HepG2 (cell line): ENCODE results near the gene MAN2B2. TPM values are rescaled to one million over a fixed set of nuclear protein-coding genes. Genes with fewer than 3 reads are reported as not detected.

ENCODE experiments used
- ATF1 ChIP-seq: IDR thresholded peaks from 2 replicates; pipeline ENCODE4 v1.6.1; 2016; ENCODE audit warnings: mild to moderate bottlenecking, control low read depth
- ETS1 ChIP-seq: sonication (generic); formaldehyde crosslinking; IDR thresholded peaks from 2 replicates; pipeline ENCODE4 v1.4.0; 2020; ENCODE audit warnings: missing genetic modification reagents
- FOXP1 ChIP-seq, 2 experiments: fragments of 450-650 bp in 1 of 2; IDR thresholded peaks; 2 replicates each; pipeline ENCODE4 v1.6.1; 2017 to 2018; ENCODE audit warnings: antibody characterized with exemption in 1 of 2
- KDM3A ChIP-seq: IDR thresholded peaks from 2 replicates; pipeline ENCODE4 v1.6.1; 2018; ENCODE audit warnings: low read depth, missing compliant biosample characterization
- MTA1 ChIP-seq: sonication (generic); formaldehyde crosslinking; IDR thresholded peaks from 2 replicates; pipeline ENCODE4 v1.4.0; 2020; ENCODE audit warnings: missing genetic modification reagents, mild to moderate bottlenecking, borderline replicate concordance
- NR2C2 ChIP-seq: sonication (generic); formaldehyde crosslinking; IDR thresholded peaks from 2 replicates; pipeline ENCODE4 v1.4.0; 2020; ENCODE audit warnings: missing genetic modification reagents, mild to moderate bottlenecking, moderate library complexity, borderline replicate concordance
- STAT6 ChIP-seq: sonication (generic); formaldehyde crosslinking; IDR thresholded peaks from 2 replicates; pipeline ENCODE4 v1.4.0; 2020; ENCODE audit warnings: missing genetic modification reagents, mild to moderate bottlenecking, borderline replicate concordance
- TAF1 ChIP-seq: sonication (generic); formaldehyde crosslinking; IDR thresholded peaks from 2 replicates; pipeline ENCODE4 v1.4.0; 2020; ENCODE audit warnings: missing genetic modification reagents
- ZNF143 ChIP-seq: sonication (generic); formaldehyde crosslinking; IDR thresholded peaks from 2 replicates; pipeline ENCODE4 v1.4.0; 2020; ENCODE audit warnings: missing genetic modification reagents
- ZNF512 ChIP-seq: sonication (generic); formaldehyde crosslinking; IDR thresholded peaks from 2 replicates; pipeline ENCODE4 v1.4.0; 2020; ENCODE audit warnings: mild to moderate bottlenecking, missing genetic modification reagents
- ZNF646 ChIP-seq: sonication (generic); formaldehyde crosslinking; IDR thresholded peaks from 2 replicates; pipeline ENCODE4 v1.9.0; 2021; ENCODE audit warnings: mild to moderate bottlenecking, missing genetic modification reagents
- ZNF703 ChIP-seq: sonication (generic); formaldehyde crosslinking; IDR thresholded peaks from 2 replicates; pipeline ENCODE4 v1.5.1; 2020; ENCODE audit warnings: missing genetic modification reagents, mild to moderate bottlenecking, moderate library complexity, borderline replicate concordance
- polyA plus RNA-seq, 8 experiments: library from polyadenylated mRNA; depleted of rRNA in 3 of 8; stranded (reverse) in 7 of 8; unstranded in 1 of 8; fragments of >200 nt; fragmentation: Illumina TruSeq in 4 of 8; extraction: Trizol in 4 of 8; gene quantifications; 2 replicates each; pipeline versions ENCODE4 v1.2.1 to v1.2.3, GENCODE V29; 2011 to 2016; ENCODE audit warnings: low read depth in 4 of 8, missing spikeins in 1 of 8, mixed read lengths in 1 of 8; ENCODE audit not compliant: insufficient read depth in 1 of 8
- total RNA-seq, 5 experiments: library from RNA; depleted of rRNA; stranded (reverse); fragments of >200 nt; fragmentation: Illumina TruSeq; extraction: Trizol; gene quantifications; 2 replicates each; pipeline ENCODE4 v1.2.3, GENCODE V29; 2016; ENCODE audit warnings: low read depth in 1 of 5

The MAN2B2 gene
- total and polyA plus RNA-seq, 2 of the 13 experiments (the other 11 are each of a cell fraction or from before 2014, with no cell fraction given), result 4.8 to 5.4 TPM

GRCh38 chr4:6640292-6641163 lies 65.5 kb downstream of the MAN2B2 start, which contains the start of gene MRFAP1 (continued):
- TF ChIP-seq ETS1 (CRISPR knock-in tag), result no peak
- TF ChIP-seq STAT6, result no peak
- peak; percentile 41; the same call in 1 of the 2 replicates for TF ChIP-seq ZNF703 (CRISPR knock-in tag)
- no peak for TF ChIP-seq ZNF512
- TF ChIP-seq NR2C2 (CRISPR knock-in tag), result peak; percentile 61
- peak; percentile 56; the same call in 1 of the 2 replicates for TF ChIP-seq MTA1
- TF ChIP-seq FOXP1 (IDR thresholded peaks at IDR 0.05), result no peak
- TF ChIP-seq FOXP1 (CRISPR knock-in tag; IDR thresholded peaks at IDR 0.05), result peak; percentile 6; the same call in 1 of the 2 replicates
- peak; percentile 93 for TF ChIP-seq TAF1 (CRISPR knock-in tag)
- TF ChIP-seq ATF1 (CRISPR knock-in tag), result no peak; the same call in 1 of the 2 replicates
- no peak for TF ChIP-seq ZNF646 (CRISPR knock-in tag)
- 0 out of 2 replicates have a peak, but pooled peaks have one; percentile 48 for TF ChIP-seq KDM3A (CRISPR knock-in tag)
- no peak for TF ChIP-seq ZNF143 (CRISPR knock-in tag)
